H9 (cell line): ENCODE measurements around the gene MKNK2. TPM values are rescaled to one million over a fixed set of nuclear protein-coding genes. Genes with fewer than 3 reads are reported as not detected.

Experiments
- DNase-seq: peaks from one replicate; pipeline ENCODE4 v3.0.0-alpha.2; 2017
- H2AFZ ChIP-seq: one replicate; pipeline ENCODE4 v1.6.1; 2013; ENCODE audit warnings: mild to moderate bottlenecking, low read length, control low read depth, moderate library complexity
- H2AK5ac ChIP-seq: 2 replicates; pipeline ENCODE4 v1.6.1; 2013; ENCODE audit warnings: low read length, control low read depth, mixed read lengths; ENCODE audit not compliant: insufficient read length
- H2BK120ac ChIP-seq: one replicate; pipeline ENCODE4 v1.6.1; 2013; ENCODE audit warnings: low read depth, mild to moderate bottlenecking, low read length, control low read depth, inconsistent platforms; ENCODE audit not compliant: poor library complexity, severe bottlenecking
- H2BK12ac ChIP-seq: 2 replicates; pipeline ENCODE4 v1.6.1; 2013; ENCODE audit warnings: low read length, control low read depth, mixed read lengths, low read depth; ENCODE audit not compliant: insufficient read length
- H2BK15ac ChIP-seq: 2 replicates; pipeline ENCODE4 v1.6.1; 2013; ENCODE audit warnings: low read depth, low read length, control low read depth
- H2BK20ac ChIP-seq: one replicate; pipeline ENCODE4 v1.6.1; 2013; ENCODE audit warnings: low read depth, mild to moderate bottlenecking, low read length, control low read depth, inconsistent platforms; ENCODE audit not compliant: poor library complexity, severe bottlenecking
- H2BK5ac ChIP-seq: 2 replicates; pipeline ENCODE4 v1.6.1; 2013; ENCODE audit warnings: low read length, control low read depth, mixed read lengths; ENCODE audit not compliant: insufficient read length
- H3K14ac ChIP-seq: 2 replicates; pipeline ENCODE4 v1.6.1; 2013; ENCODE audit warnings: low read length, control low read depth; ENCODE audit not compliant: insufficient read depth
- H3K18ac ChIP-seq: 2 replicates; pipeline ENCODE4 v1.6.1; 2013; ENCODE audit warnings: low read depth, mild to moderate bottlenecking, mixed read lengths, low read length, control low read depth; ENCODE audit not compliant: insufficient read length
- H3K23ac ChIP-seq: 2 replicates; pipeline ENCODE4 v1.6.1; 2013; ENCODE audit warnings: low read length, control low read depth, mixed read lengths, low read depth; ENCODE audit not compliant: insufficient read length
- H3K23me2 ChIP-seq: 2 replicates; pipeline ENCODE4 v1.6.1; 2013; ENCODE audit warnings: low read depth, mild to moderate bottlenecking, mixed read lengths, low read length, control low read depth; ENCODE audit not compliant: insufficient read length, poor library complexity, severe bottlenecking
- H3K27ac ChIP-seq: 2 replicates; pipeline ENCODE4 v1.5.1; 2013; ENCODE audit warnings: low read length, control low read depth, mixed read lengths, low read depth; ENCODE audit not compliant: insufficient read length
- H3K27me3 ChIP-seq: 2 replicates; pipeline ENCODE4 v1.6.1; 2013; ENCODE audit warnings: low read length, control low read depth, inconsistent platforms; ENCODE audit not compliant: insufficient read depth
- H3K4ac ChIP-seq: 2 replicates; pipeline ENCODE4 v1.6.1; 2013; ENCODE audit warnings: low read depth, mild to moderate bottlenecking, control low read depth, inconsistent platforms, low read length, moderate library complexity
- H3K4me1 ChIP-seq: 2 replicates; pipeline ENCODE4 v1.6.1; 2013; ENCODE audit warnings: low read length, control low read depth, inconsistent platforms; ENCODE audit not compliant: insufficient read depth
- H3K4me2 ChIP-seq: 2 replicates; pipeline ENCODE4 v1.6.1; 2013; ENCODE audit warnings: low read length, control low read depth, mixed read lengths; ENCODE audit not compliant: insufficient read length, insufficient read depth
- H3K56ac ChIP-seq: 2 replicates; pipeline ENCODE4 v1.6.1; 2013; ENCODE audit warnings: low read depth, mild to moderate bottlenecking, mixed read lengths, low read length, control low read depth; ENCODE audit not compliant: insufficient read length
- H3K79me1 ChIP-seq: 2 replicates; pipeline ENCODE4 v1.6.1; 2013; ENCODE audit warnings: low read depth, mild to moderate bottlenecking, moderate library complexity, low read length, control low read depth, inconsistent platforms; ENCODE audit not compliant: insufficient read depth, poor library complexity, severe bottlenecking
- H3K79me2 ChIP-seq: 2 replicates; pipeline ENCODE4 v1.6.1; 2013; ENCODE audit warnings: low read length, control low read depth, inconsistent platforms; ENCODE audit not compliant: insufficient read depth
- H3K9ac ChIP-seq: 2 replicates; pipeline ENCODE4 v1.6.1; 2013; ENCODE audit warnings: low read length, control low read depth, mixed read lengths; ENCODE audit not compliant: insufficient read length; ENCODE audit errors: extremely low read depth
- H3K9me3 ChIP-seq: one replicate; pipeline ENCODE4 v1.6.1; 2013; ENCODE audit warnings: low read depth, low read length, inconsistent platforms; ENCODE audit not compliant: control insufficient read depth
- H3T11ph ChIP-seq: one replicate; pipeline ENCODE4 v1.6.1; 2013; ENCODE audit warnings: mild to moderate bottlenecking, low read length, control low read depth, inconsistent platforms
- H4K20me1 ChIP-seq: one replicate; pipeline ENCODE4 v1.6.1; 2013; ENCODE audit not compliant: control insufficient read depth, insufficient read length, insufficient read depth
- H4K5ac ChIP-seq: 2 replicates; pipeline ENCODE4 v1.6.1; 2013; ENCODE audit warnings: low read depth, mild to moderate bottlenecking, mixed read lengths, low read length, control low read depth; ENCODE audit not compliant: insufficient read length
- H4K8ac ChIP-seq: replicated peaks from 2 replicates; pipeline ENCODE4 v1.6.1; 2013; ENCODE audit warnings: low read length, control low read depth, mixed read lengths, low read depth; ENCODE audit not compliant: insufficient read length
- H4K91ac ChIP-seq: 2 replicates; pipeline ENCODE4 v1.6.1; 2013; ENCODE audit warnings: low read depth, mild to moderate bottlenecking, moderate library complexity, mixed read lengths, low read length, control low read depth; ENCODE audit not compliant: insufficient read length
- H3K27ac Mint-ChIP-seq, 3 experiments: 2 replicates in 2 of 3; 3 replicates in 1 of 3; pipeline ENCODE4 v1.8.0; 2020 to 2021; ENCODE audit warnings: mixed read lengths in 3 of 3, mild to moderate bottlenecking in 1 of 3, moderate library complexity in 1 of 3
- H3K27me3 Mint-ChIP-seq: 2 replicates; pipeline ENCODE4 v1.8.0; 2021; ENCODE audit warnings: low read depth, mild to moderate bottlenecking, moderate library complexity, mixed read lengths
- H3K36me3 Mint-ChIP-seq, 3 experiments: 2 replicates in 2 of 3; 3 replicates in 1 of 3; pipeline ENCODE4 v1.8.0; 2020 to 2021; ENCODE audit warnings: low read depth in 3 of 3, mixed read lengths in 3 of 3; ENCODE audit not compliant: insufficient read depth in 1 of 3
- H3K4me1 Mint-ChIP-seq, 2 experiments: 2 replicates each; pipeline ENCODE4 v1.8.0; 2020; ENCODE audit warnings: mixed read lengths in 2 of 2
- H3K4me3 Mint-ChIP-seq, 2 experiments: 2 replicates in 1 of 2; 3 replicates in 1 of 2; pipeline ENCODE4 v1.8.0; 2020 to 2021; ENCODE audit warnings: mild to moderate bottlenecking in 2 of 2, mixed read lengths in 2 of 2, moderate library complexity in 1 of 2
- H3K9me3 Mint-ChIP-seq, 2 experiments: 2 replicates in 1 of 2; 3 replicates in 1 of 2; pipeline ENCODE4 v1.8.0; 2020; ENCODE audit warnings: mild to moderate bottlenecking in 2 of 2, mixed read lengths in 2 of 2, moderate library complexity in 1 of 2
- WGBS: extraction: QIAGEN DNeasy Blood & Tissue Kit; methylation state at CpG from one replicate; pipeline ENCODE4 v1.1.7; 2013; ENCODE audit warnings: missing lambda C conversion rate, low lambda C conversion rate, mixed read lengths; ENCODE audit not compliant: insufficient read length; ENCODE audit errors: extremely low coverage; 5-methylcytosine and 5-hydroxymethylcytosine counted together
- total RNA-seq: library from RNA; stranded (reverse); gene quantifications from 2 replicates; pipeline ENCODE4 v1.2.1, GENCODE V29; 2021
- TF ChIP-seq, protein P1 (sequence below): fragments of 200-600 bp; sonication (generic); conservative IDR thresholded peaks from 3 replicates; pipeline ENCODE4 v1.8.0; 2021; ENCODE audit warnings: antibody characterized with exemption, mild to moderate bottlenecking

MKNK2 gene
- total RNA-seq, 1 experiment from 2014 or later, result 153 TPM

DNA sequence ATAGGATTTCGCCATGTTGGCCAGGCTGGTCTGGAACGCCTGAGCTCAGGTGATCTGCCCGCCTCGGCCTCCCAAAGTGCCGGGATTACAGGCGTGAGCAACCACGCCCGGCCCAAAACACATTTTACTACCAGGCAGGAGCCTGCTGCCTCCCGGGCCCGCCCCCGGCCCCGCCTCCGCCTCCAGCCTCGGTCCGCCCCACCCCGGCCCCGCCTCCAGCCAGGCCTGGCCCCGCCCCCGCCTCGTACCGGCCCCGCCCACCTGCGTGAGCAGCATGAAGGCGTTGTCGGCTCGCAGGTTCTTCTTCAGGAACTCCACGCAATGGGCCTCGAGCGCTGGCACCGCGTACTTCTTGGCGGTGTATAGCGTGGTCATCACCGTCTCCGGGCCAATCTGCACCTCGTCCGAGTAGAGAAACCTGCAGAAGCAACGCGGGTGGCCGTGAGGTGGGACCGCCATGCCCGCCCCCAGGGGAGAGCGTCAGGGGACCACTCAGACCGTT is 58.2 kb downstream of the MKNK2 start:
- Histone ChIP-seq H2BK120ac (no peak overlapping the region), H3K4me1 (no peaks in the 10 kb centered on the region; the same call in 1 of the 2 replicates), H3T11ph (no peak overlapping the region), H3K23ac (no peak overlapping the region), H3K18ac (no peak overlapping the region), H3K27me3 (no peaks in the 10 kb centered on the region), H3K56ac (no peak overlapping the region), H3K4ac (no peak overlapping the region), H4K20me1 (no peaks in the 10 kb centered on the region), H3K79me2 (no peaks in the 10 kb centered on the region), H3K4me2 (no peak overlapping the region), H2BK12ac (no peak overlapping the region), H3K79me1 (no peaks in the 10 kb centered on the region), H4K8ac (no peak overlapping the region), H3K9ac (no peak overlapping the region), H2AFZ (no peak overlapping the region), H2BK15ac (no peak overlapping the region), H3K23me2 (no peaks in the 10 kb centered on the region), H4K5ac (no peak overlapping the region), H3K27ac (no peak overlapping the region), H3K14ac (no peak overlapping the region), H2BK20ac (no peak overlapping the region), H3K9me3 (no peaks in the 10 kb centered on the region), H2BK5ac (no peak overlapping the region), H4K91ac (no peak overlapping the region), H2AK5ac (no peak overlapping the region)
- TF ChIP-seq, protein P1, sequence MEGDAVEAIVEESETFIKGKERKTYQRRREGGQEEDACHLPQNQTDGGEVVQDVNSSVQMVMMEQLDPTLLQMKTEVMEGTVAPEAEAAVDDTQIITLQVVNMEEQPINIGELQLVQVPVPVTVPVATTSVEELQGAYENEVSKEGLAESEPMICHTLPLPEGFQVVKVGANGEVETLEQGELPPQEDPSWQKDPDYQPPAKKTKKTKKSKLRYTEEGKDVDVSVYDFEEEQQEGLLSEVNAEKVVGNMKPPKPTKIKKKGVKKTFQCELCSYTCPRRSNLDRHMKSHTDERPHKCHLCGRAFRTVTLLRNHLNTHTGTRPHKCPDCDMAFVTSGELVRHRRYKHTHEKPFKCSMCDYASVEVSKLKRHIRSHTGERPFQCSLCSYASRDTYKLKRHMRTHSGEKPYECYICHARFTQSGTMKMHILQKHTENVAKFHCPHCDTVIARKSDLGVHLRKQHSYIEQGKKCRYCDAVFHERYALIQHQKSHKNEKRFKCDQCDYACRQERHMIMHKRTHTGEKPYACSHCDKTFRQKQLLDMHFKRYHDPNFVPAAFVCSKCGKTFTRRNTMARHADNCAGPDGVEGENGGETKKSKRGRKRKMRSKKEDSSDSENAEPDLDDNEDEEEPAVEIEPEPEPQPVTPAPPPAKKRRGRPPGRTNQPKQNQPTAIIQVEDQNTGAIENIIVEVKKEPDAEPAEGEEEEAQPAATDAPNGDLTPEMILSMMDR, result no peak
- no CpG with 5 or more reads among the region's 44 CpGs for WGBS
- Mint-ChIP-seq H3K4me1 (peaks cover 0 to 6% of the 10 kb centered on the region in 2 experiments; a peak in 3 of 4 replicates), H3K27ac (peak overlapping the region in 1 of 3 experiments; percentile 67; a peak in 2 of 7 replicates), H3K27me3 (no peaks in the 10 kb centered on the region; the same call in 1 of the 2 replicates), H3K9me3 (peaks cover 5 to 10% of the 10 kb centered on the region in 2 experiments; a peak in 3 of 5 replicates), H3K36me3 (peaks cover 30 to 70% (median 61%) of the 10 kb centered on the region in 3 experiments), H3K4me3 (no peak overlapping the region)
- DNase-seq, result peak; percentile 79
